ENCODE data around the gene C14orf132. TPM values are rescaled to one million over a fixed set of nuclear protein-coding genes. Genes with fewer than 3 reads are reported as not detected.

The C14orf132 gene
- total RNA-seq, 1 donor from 2014 or later = 8.0 TPM

GRCh38 chr14:96039633-96040311, 610 bp downstream of the C14orf132 start:
- no peaks in the 10 kb centered on the region for H3K36me3 ChIP-seq (ENCODE audit: insufficient read depth, low read length)
- H3K9me3 ChIP-seq (ENCODE audit: insufficient read depth, low read depth, low read length) = no peaks in the 10 kb centered on the region
- DNase-seq (ENCODE audit: low read depth) (peak; percentile 14), FAIRE-seq (no peak)
- peaks cover 55% of the 10 kb centered on the region for H3K79me2 ChIP-seq (ENCODE audit: insufficient read depth, low read length)
- H3K4me3 ChIP-seq (ENCODE audit: insufficient read depth, low read depth, low read length) = peak overlapping the region; percentile 76
- H3K36me3 Mint-ChIP-seq (ENCODE audit: low read depth, unreplicated experiment) = peaks cover 2% of the 10 kb centered on the region
- TF ChIP-seq CTCF (IDR thresholded peaks at IDR 0.05; ENCODE audit: insufficient read depth, low read depth, low read length) = no peak
- no peak for TF ChIP-seq EZH2 (IDR thresholded peaks at IDR 0.05; ENCODE audit: insufficient read depth, low read length)
- H3K4me1 Mint-ChIP-seq (ENCODE audit: low read depth, unreplicated experiment) = peaks cover 2% of the 10 kb centered on the region
- peaks cover 46% of the 10 kb centered on the region for H3K27me3 Mint-ChIP-seq (ENCODE audit: low read depth, unreplicated experiment)
- peak overlapping the region; percentile 76 for H3K27ac ChIP-seq (ENCODE audit: low read depth, low read length)
- H3K4me2 ChIP-seq (ENCODE audit: low read length) = peak overlapping the region; percentile 86
- peaks cover 18% of the 10 kb centered on the region for H3K4me1 ChIP-seq (ENCODE audit: insufficient read depth, low read length)
- peak overlapping the region; percentile 90 for H3K4me3 Mint-ChIP-seq (ENCODE audit: unreplicated experiment)
- H3K9me3 Mint-ChIP-seq (ENCODE audit: unreplicated experiment) = peaks cover 2% of the 10 kb centered on the region
- H2AFZ ChIP-seq (ENCODE audit: low read depth, low read length) = peak overlapping the region; percentile 79
- no peaks in the 10 kb centered on the region for H3K27me3 ChIP-seq (ENCODE audit: insufficient read depth, low read length)
- H3K9ac ChIP-seq (ENCODE audit: low read length) = peak overlapping the region; percentile 91
- peaks cover 47% of the 10 kb centered on the region for H4K20me1 ChIP-seq (ENCODE audit: insufficient read depth, low read length)
- H3K27ac Mint-ChIP-seq (ENCODE audit: unreplicated experiment) = peak overlapping the region; percentile 66

- H3K9ac ChIP-seq (ENCODE audit: low read length) = peak overlapping the region; percentile 91
- peaks cover 46% of the 10 kb centered on the region for H3K27me3 Mint-ChIP-seq (ENCODE audit: low read depth, unreplicated experiment)
- peaks cover 66% of the 10 kb centered on the region for H3K79me2 ChIP-seq (ENCODE audit: insufficient read depth, low read length)
Measured at GRCh38 chr14:96040828-96041371, 1.7 kb downstream of the C14orf132 start.

More at GRCh38 chr14:96040828-96041371, 1.7 kb downstream of the C14orf132 start:
- H3K27ac Mint-ChIP-seq (ENCODE audit: unreplicated experiment) = no peak overlapping the region
- Histone ChIP-seq H3K4me2 (ENCODE audit: low read length) (peak overlapping the region; percentile 86), H3K27ac (ENCODE audit: low read depth, low read length) (no peak overlapping the region), H2AFZ (ENCODE audit: low read depth, low read length) (no peak overlapping the region), H3K27me3 (ENCODE audit: insufficient read depth, low read length) (no peaks in the 10 kb centered on the region), H3K4me1 (ENCODE audit: insufficient read depth, low read length) (peaks cover 18% of the 10 kb centered on the region), H3K4me3 (ENCODE audit: insufficient read depth, low read depth, low read length) (peak overlapping the region; percentile 76), H3K36me3 (ENCODE audit: insufficient read depth, low read length) (no peaks in the 10 kb centered on the region), H4K20me1 (ENCODE audit: insufficient read depth, low read length) (peaks cover 57% of the 10 kb centered on the region), H3K9me3 (ENCODE audit: insufficient read depth, low read depth, low read length) (no peaks in the 10 kb centered on the region)
- FAIRE-seq = no peak
- peak overlapping the region; percentile 90 for H3K4me3 Mint-ChIP-seq (ENCODE audit: unreplicated experiment)
- no peak for TF ChIP-seq EZH2 (IDR thresholded peaks at IDR 0.05; ENCODE audit: insufficient read depth, low read length)
- TF ChIP-seq CTCF (IDR thresholded peaks at IDR 0.05; ENCODE audit: insufficient read depth, low read depth, low read length) = no peak
- peaks cover 2% of the 10 kb centered on the region for H3K4me1 Mint-ChIP-seq (ENCODE audit: low read depth, unreplicated experiment)
- peak; percentile 46 for DNase-seq (ENCODE audit: low read depth)
- peaks cover 2% of the 10 kb centered on the region for H3K36me3 Mint-ChIP-seq (ENCODE audit: low read depth, unreplicated experiment)
- H3K9me3 Mint-ChIP-seq (ENCODE audit: unreplicated experiment) = peaks cover 2% of the 10 kb centered on the region

Data from astrocyte (in vitro differentiated cells and primary cell).